HG03064 (cell line): ENCODE data around the gene P2RY2.
"Not testable (repeated sequence)": the region's sequence is repeated elsewhere in the genome, so short reads cannot be mapped to it uniquely, and the experiment has no call there.

Experiments
- ATAC-seq: cut with Tn5 transposase; IDR thresholded peaks from one replicate; pipeline ENCODE4 v1.9.1; 2021; ENCODE audit warnings: low read depth; ENCODE audit not compliant: unreplicated experiment

Gene P2RY2

GRCh38 chr11:73225851-73226250 is 7.8 kb downstream of the P2RY2 start:
- no peak for ATAC-seq

- no peak for ATAC-seq
Measured at GRCh38 chr11:73226297-73227006, 8.4 kb downstream of the P2RY2 start.

GRCh38 chr11:73227571-73228211 is 9.6 kb downstream of the P2RY2 start:
- ATAC-seq, result no peak

GRCh38 chr11:73228268-73229134 is 10.4 kb downstream of the P2RY2 start:
- ATAC-seq, result no peak

GRCh38 chr11:73229321-73229895 is 11.3 kb downstream of the P2RY2 start:
- no peak for ATAC-seq

- no peak for ATAC-seq
Measured at GRCh38 chr11:73229896-73230875, 12.1 kb downstream of the P2RY2 start.

- no peak for ATAC-seq
Measured at GRCh38 chr11:73230931-73231330, 12.8 kb downstream of the P2RY2 start.

DNA sequence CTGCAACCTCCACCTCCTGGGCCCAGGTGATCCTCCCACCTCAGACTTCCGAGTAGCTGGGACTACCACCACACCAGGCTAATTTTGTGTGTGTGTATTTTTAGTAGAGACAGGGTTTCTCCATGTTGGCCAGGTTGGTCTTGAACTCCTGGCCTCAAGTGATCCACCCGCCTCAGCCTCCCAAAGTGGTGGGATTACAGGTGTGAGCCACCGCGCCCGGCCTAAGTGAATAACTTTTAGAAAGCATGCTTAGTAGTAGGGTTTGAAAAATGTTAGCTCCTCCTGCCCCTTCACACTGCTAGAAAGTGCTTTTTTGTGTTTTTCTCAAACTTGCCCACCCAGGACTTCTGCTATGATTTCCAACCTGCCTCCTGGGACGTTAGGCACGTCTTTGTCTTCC is 14.4 kb downstream of the P2RY2 start:
- not testable (repeated sequence) for ATAC-seq

DNA sequence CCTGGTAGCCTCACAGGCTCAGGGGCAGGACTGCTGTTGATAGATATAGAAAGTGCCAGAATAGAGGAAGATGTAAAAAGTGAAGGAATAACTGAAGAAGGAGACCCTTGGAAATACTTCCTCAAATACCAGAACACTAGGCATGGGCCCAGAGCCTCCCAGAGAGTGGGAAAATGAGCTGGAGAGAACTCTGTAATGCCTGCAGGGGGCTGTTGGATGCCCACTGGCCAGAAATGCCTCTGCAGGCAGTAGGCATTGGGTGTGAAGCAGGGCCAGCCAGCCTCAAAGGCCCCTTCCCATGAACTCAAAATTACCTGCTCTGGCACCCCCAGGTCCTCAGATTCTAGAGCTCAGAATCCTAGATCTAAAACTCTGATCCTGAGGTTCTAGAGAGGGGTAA is 15.1 kb downstream of the P2RY2 start:
- no peak for ATAC-seq

DNA sequence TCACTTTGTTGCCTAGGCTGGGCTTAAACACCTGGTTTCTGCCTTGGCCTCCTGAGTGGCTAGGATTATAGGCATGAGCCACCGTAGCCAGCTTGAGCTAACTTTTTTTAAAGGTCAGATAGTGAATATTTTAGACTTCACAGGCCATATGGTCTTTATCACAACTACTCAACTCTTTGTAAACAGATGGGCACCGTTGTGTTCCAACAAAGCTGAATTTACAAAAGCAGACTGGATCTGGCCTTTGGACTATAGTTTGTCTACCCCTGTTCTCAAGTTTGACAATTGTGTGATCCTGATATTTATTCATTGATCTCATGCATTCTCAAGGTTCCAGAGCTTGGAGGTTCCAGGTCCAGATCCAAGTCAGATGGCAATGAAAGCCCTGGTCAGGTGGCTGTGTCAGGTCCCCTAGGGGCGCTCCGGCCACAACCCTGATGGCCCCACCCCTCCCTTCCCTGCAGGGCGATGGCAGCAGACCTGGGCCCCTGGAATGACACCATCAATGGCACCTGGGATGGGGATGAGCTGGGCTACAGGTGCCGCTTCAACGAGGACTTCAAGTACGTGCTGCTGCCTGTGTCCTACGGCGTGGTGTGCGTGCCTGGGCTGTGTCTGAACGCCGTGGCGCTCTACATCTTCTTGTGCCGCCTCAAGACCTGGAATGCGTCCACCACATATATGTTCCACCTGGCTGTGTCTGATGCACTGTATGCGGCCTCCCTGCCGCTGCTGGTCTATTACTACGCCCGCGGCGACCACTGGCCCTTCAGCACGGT is 15.8 kb downstream of the P2RY2 start:
- no peak for ATAC-seq

DNA sequence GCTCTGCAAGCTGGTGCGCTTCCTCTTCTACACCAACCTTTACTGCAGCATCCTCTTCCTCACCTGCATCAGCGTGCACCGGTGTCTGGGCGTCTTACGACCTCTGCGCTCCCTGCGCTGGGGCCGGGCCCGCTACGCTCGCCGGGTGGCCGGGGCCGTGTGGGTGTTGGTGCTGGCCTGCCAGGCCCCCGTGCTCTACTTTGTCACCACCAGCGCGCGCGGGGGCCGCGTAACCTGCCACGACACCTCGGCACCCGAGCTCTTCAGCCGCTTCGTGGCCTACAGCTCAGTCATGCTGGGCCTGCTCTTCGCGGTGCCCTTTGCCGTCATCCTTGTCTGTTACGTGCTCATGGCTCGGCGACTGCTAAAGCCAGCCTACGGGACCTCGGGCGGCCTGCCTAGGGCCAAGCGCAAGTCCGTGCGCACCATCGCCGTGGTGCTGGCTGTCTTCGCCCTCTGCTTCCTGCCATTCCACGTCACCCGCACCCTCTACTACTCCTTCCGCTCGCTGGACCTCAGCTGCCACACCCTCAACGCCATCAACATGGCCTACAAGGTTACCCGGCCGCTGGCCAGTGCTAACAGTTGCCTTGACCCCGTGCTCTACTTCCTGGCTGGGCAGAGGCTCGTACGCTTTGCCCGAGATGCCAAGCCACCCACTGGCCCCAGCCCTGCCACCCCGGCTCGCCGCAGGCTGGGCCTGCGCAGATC is 16.5 kb downstream of the P2RY2 start:
- ATAC-seq, result no peak

DNA sequence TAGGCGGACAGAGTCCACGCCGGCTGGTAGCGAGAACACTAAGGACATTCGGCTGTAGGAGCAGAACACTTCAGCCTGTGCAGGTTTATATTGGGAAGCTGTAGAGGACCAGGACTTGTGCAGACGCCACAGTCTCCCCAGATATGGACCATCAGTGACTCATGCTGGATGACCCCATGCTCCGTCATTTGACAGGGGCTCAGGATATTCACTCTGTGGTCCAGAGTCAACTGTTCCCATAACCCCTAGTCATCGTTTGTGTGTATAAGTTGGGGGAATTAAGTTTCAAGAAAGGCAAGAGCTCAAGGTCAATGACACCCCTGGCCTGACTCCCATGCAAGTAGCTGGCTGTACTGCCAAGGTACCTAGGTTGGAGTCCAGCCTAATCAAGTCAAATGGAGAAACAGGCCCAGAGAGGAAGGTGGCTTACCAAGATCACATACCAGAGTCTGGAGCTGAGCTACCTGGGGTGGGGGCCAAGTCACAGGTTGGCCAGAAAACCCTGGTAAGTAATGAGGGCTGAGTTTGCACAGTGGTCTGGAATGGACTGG is 17.2 kb downstream of the P2RY2 start:
- ATAC-seq, result no peak

- ATAC-seq, result no peak
Measured at GRCh38 chr11:73236205-73236765, 18.2 kb downstream of the P2RY2 start.

GRCh38 chr11:73236854-73237253 is 18.8 kb downstream of the P2RY2 start:
- no peak for ATAC-seq

- ATAC-seq, result no peak
Measured at GRCh38 chr11:73237471-73238290, 19.6 kb downstream of the P2RY2 start.

GRCh38 chr11:73239111-73239521 is 21.0 kb downstream of the P2RY2 start:
- ATAC-seq, result no peak

- no peak for ATAC-seq
Measured at GRCh38 chr11:73239571-73240189, 21.6 kb downstream of the P2RY2 start.
